ENCODE measurements around the gene NLRP9. TPM values are rescaled to one million over a fixed set of nuclear protein-coding genes. Genes with fewer than 3 reads are reported as not detected.

The NLRP9 gene
- total RNA-seq, 1 donor from 2014 or later: not detected

DNA sequence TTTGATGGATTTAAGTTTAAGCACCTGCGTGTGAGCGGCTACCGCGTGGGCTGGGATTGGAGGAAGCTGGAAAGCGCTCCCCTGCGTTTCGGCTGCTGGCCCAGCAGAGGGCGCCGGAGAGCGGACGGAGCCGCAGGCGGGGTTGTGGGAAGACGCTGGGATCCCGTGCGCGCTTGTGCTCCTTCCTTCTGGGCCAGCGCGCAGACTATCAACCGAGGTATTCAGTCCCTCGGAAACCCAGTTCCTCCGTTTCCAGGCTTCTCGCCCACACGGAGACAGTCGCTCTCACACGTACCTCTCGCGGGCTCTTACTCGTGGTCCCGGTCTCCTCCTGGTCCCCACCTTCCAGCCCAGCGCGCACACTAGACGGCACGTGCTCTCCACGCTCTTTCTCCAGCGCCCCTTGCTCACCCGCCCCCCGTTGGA, 34.4 kb downstream of the NLRP9 start:
- peak; percentile 11 for ATAC-seq

DNA sequence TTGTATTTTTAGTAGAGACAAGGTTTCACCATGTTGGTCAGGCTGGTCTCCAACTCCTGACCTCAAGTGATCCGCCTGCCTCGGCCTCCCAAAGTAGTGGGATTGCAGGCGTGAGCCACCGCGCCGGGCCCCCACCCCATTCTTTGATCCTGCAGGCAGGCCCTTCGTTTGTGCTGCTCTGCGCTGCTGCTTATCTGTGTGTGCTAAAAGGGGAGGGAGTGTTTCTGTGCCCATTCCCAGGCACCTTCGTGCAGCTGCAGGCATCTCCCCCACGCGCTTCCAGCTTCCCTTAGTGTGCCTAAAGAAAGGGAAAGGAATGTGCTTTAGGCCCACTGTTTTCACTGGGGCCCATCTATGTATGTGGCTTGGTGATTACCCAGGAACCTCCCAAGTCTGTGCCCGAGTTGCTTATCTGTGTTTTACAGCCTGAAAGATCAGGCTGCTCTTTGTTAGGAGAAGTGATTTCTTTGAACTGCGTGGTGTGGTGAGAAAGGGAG, 36.0 kb downstream of the NLRP9 start:
- no peak for ATAC-seq

DNA sequence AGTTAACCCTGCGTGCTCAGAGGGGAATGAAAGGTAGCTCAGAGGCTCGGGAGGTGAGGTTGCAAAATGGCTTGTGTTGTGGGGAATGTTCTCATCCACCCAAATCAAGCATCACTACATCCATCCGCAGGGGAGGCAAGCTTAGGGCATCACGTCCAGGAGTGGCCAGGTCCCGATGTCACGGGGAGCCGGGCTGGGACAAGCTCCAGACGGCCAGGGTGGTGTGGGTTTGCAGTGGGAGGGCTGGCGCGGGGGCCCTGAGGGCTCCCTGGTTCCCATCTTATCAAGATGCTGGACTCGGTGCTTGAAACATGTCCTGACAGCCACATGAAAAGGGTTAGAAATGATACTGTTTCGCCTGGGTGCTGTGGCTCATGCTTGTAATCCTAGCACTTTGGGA, 37.4 kb downstream of the NLRP9 start:
- ATAC-seq: no peak

DNA sequence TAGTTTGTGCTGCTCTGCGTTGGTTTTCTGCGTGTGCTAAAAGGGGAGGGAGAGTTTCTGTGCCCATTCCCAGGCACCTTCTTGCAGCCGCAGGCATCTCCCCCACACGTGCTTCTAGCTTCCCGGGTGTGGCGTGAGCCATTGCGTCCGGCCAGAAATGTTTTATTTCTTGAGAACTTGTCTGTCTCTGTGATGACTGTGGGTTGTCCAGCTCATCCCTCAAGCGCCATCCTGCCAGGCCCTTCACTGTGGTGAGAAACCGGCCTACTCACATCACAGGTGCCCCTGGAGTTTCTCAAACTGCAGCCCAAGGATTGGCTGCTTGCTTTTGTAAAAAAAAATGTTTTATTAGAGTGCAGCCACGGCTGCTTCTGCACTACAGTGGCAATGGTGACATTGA, 39.0 kb downstream of the NLRP9 start:
- ATAC-seq: no peak

DNA sequence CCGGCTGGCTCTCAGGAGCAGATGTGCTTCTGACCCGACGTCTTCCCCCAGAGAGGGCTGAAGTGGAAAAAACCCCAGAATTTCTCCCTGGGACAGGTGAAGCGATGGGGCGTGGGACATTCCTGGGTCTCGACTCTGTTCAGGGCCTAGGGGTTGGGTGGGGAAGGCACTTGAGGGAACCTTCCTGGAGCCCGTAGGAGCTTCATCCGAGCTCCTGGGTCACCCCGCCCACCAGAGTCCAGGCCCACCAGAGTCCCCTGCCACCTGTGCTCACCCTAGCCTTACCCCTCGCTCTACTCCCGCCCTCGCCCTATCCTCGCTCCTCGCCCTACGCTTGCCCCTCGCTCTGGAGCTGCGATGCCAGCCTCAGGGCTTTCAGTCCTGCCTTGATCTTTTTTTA, 39.9 kb downstream of the NLRP9 start:
- ATAC-seq: no peak

DNA sequence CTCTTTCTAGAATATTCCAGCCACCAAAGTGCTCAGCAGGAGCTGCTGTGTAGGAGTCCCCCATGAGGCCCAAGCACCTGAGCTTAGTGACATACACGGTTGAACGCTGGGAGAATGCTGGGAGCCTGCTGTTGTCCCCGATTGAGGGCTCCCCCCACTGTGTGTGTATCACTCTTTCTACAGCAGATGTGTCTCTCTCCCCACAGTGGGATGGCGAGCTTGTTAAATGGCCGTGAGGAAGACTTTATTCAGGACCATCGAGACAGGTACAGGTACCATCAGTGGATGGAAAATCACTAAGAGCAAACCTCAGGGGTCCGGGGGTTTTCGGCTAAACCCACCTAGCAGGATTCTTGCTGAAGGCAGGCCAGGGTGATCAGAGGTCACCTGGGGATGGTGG, 40.5 kb downstream of the NLRP9 start:
- ATAC-seq: no peak

DNA sequence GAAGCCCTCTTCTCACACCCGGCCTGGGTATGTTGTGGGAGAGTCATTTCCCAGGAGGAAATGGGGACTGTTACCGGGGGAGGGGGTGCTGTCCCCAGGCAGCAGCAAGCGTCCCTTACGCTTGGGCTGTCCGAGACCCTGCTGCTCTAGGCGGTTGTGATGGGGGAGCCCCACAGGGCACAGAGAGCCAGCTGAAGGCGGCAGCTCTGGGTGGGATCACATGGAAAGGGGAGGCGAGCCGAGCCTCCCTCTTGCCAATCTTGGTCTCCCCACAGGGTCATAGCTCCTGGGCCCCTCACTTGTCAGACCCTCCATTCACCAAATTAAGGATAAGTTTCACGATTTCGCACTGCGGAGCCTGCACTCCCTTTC, 41.1 kb downstream of the NLRP9 start:
- no peak for ATAC-seq

DNA sequence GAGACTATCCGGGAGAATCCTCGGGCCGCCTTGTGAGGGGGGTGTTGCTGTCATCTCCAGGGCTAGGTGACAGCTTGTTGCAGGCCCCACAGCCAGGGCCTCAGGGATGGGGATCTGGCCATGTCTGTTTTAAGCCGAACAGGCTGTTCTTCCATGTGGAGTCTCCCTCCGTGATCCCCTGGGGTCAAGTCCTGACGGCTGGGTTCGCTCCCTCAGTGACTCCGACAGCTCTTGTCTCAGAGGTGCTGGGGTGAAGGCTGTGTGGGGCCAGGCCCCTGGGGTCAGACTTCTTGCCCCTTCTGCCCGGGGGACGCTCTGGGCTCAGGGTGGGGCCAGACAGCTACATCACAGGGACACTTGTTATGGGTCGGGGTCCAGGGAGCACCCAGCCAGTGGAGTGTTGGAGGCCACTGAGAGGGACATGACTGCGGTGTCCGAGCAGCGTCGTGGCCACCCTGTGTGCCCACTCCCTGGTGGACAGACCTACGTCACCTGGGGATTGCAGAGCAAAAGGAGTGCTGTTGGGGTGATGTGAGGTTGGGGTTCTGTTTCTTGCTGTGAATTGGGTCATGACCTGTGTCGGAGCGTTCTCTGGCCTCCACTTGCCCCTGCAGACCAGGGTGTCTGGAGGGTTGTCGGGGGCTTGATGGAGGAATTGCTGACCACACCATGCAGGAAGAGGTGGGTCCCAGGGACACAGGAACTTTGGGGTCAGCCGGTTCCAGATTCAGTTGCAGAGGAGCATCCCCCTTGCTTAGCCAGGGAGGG, 41.7 kb downstream of the NLRP9 start:
- no peak for ATAC-seq

DNA sequence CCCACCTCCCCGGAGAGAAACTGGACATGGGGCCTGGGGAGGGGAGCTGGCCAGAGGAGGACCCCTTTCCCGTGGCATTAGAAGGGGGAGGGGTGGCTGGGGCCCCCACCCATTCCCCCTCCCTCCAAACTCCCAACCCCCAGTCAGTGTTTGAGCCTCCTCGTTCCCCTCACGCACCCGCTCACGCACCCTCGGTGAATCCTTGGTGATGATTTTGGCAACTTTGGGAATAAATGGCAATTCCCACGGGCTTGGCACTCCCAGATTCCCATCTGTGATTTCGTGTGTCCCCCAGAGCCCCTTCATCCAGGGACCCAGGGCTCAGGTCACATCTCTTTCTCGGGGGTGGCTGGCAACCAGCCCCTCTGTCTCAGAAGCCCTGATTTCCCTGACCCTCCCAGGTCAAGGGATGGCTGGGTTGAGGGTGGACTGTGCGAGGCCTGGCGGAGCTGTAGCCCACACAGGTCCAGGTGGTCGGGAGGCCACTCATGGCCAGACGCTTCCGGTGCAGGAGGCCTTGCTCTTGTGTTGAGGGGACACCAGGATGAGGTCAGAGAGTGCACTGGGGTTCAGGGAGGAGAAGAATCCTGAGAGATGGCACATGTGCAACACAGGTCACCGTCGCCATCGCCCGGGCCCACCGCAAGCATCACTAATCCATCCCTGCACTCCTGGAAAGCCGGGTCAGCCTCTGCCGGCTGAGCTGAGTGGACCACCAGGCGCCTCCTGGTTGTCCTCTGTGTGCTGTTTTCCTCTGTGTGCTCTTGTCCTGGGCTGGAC, 42.5 kb downstream of the NLRP9 start:
- no peak for ATAC-seq

DNA sequence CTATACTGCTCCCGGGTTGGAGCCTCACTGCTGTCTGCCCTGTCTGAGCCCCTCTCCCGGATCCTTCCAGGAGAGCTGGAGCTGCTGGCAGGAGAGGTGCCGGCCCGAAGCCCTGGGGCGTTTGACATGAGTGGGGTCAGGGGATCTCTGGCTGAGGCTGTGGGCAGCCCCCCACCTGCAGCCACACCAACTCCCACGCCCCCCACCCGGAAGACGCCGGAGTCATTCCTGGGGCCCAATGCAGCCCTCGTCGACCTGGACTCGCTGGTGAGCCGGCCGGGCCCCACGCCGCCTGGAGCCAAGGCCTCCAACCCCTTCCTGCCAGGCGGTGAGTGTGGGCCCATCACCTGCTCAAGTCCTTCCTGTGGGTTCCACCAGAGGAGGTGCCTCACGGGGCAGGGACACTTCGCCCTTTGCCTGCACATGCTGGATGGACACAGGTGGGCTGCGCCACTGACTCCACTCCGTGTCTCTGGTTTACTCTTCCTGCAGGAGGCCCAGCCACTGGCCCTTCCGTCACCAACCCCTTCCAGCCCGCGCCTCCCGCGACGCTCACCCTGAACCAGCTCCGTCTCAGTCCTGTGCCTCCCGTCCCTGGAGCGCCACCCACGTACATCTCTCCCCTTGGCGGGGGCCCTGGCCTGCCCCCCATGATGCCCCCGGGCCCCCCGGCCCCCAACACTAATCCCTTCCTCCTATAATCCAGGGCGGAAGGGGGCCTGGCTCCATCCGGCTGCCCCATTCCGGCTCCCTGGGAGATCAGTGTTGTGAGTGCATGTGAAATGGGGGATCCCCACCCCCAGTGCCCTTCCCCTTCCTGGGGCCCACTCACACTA, 43.3 kb downstream of the NLRP9 start:
- no peak for ATAC-seq

DNA sequence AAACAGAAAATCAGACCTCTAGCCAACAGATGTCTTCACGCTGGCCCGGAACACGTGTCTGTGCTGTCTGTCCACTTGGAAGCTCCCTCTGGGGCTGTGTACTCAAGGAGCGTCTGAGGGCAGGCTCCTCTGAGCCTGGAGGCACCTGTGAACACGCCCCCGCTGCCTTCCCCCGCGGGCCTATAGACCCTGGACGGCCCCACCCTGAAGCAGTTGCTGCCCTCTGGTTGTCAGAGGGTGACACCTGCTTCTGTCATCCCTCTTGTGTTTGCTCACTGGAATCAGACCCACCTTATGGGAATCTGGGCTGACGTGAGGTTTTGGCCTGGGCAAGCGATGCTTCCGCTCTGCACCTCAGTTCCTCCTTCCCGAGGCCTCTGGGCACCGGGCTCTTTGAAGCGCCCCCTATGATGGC, 44.0 kb downstream of the NLRP9 start:
- ATAC-seq: no peak

DNA sequence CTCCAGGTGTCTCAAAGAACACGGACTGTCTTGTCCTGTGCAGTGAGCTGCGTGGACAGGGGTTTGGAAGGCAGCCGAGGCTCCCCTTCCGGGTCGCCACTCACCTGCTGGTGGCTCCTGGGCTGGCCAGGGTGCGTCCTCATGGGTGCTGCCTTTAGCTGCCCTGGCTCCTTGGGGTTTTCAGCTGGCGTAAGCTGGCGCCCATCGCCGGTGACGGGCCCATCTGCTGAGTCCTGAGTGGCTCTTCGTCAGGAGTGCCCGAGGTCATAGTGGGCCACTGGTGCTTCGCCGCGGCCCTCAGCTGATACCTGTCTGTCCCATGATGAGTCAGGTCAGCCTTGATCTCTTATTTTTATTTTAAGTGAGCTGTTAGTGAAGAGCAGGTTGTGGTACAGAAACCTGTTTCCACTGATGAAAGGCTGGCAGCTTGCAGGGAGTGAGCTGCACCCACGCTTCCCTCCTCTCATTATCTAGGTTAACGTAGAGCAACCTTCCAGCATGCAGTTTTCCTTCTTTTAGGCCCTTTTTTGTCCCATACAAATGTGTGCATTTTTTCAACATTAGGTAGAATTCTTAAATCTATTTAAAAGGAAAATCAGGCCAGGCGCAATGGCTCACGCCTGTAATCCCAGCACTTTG, 44.7 kb downstream of the NLRP9 start:
- no peak for ATAC-seq

DNA sequence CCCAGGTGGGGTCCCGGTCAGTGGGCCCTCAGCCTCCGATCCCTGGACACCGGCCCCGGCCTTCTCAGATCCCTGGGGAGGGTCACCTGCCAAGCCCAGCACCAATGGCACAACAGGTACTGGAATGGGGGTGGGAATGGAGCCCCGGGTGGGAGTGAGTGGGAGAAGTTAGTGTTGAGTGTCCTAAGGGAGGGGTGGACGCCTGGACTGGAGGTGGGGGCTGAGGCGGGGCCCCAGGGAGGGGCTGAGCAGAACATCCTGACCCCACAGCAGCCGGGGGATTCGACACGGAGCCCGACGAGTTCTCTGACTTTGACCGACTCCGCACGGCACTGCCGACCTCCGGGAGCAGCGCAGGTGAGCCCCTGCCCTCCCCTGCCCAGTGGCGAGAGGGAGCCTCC, 45.5 kb downstream of the NLRP9 start:
- ATAC-seq: no peak

DNA sequence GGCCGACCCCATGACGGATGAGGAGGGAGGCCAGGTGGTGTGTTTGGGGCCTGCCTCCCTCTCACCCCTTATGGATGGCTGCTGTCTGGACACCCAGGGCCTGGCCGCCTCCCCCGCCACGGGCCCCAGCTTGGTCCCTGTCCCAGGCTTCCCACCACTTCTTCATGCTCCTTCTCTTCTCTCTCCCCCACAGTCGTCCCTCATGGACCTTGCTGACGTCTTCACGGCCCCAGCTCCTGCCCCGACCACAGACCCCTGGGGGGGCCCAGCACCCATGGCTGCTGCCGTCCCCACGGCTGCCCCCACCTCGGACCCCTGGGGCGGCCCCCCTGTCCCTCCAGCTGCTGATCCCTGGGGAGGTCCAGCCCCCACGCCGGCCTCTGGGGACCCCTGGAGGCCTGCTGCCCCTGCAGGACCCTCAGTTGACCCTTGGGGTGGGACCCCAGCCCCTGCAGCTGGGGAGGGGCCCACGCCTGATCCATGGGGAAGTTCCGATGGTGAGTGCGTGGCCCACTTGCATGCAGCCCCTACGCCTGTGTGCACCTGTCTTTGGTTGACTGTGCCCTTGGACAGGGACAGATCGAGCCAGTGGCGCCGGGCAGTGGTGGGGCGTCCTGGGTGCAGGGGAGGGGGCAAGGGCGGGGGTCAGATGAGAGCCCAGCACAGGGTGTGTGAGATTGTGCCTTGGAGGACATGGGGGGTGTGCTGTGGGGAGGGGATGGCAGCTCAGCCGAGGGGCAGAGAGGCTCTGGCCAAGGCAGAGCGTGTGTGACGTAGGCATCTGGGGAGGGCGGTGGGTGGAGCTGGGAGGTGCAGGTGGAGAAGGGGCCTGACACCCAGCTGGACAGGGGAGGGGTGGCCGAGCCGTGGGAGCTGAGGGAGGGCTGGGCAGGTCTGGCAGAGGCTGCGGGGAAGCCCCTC, 46.4 kb downstream of the NLRP9 start:
- no peak for ATAC-seq

DNA sequence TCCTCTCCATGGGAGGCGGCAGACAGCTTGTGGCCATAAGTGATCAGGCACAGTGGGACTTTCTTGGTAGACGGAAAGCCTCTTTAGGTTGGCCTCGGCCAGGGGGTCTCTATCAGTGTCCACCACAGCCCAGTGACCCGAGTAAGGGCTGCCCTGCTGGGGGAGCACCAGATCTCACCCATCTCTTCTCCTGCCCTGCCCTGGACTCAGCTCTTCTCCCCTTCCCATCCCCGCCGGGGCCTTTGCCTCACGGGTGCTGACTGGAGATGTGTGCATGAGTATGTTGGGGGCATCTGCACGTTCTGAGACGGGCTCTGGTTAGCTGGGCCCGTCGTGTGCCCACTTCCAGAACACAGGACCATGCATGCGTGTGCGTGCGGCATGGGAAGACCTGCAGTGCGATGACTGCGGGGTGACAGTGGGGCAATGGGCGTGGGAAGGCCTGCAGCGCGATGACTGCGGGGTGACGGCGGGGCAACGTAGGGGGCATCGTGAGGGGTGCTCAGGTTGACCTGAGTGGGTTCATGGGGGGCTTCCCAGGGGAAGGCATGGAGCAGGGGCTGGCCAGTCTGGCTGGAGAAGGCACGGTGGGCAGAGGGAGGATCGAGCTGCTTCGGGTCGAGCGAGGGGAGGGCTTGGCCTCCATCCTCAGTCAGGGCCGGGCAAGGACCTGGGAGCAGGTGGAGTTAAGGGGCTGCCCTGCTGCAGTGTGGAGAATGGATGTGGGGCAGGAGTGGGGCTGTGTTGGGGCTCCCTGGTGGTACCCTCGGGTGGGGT, 47.2 kb downstream of the NLRP9 start:
- no peak for ATAC-seq

DNA sequence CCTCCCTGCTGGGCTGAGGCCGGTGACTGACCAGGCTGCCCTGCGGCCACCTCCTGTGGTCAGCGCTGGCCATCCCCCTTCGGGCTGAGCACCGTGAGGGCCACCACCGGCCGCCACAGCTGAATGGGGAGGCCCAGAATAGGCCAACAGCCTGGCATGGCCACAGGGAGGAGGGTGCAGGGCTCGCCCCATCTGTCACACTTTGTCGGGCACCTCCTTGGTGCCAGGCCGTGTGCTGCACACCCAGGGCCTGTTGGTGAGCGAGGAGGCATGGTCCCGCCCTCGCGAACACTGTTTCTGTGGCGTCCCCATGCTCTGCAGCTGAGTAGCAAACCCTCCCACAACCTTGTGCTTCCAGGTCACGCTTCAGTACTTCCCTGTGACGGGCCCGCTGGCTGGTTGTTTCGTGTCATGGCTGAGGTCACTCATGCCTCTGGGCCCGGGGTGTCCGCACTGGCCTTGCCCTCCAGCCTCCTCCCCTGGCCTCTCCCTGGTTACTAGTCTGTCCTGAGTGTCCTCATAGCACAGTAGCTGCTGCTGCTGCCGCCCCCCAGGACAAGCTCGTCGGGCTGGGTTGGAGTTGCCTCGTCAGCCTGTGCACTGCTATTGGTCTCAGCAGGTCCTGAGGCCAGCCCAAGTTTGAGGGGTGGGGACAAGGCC, 48.0 kb downstream of the NLRP9 start:
- no peak for ATAC-seq

DNA sequence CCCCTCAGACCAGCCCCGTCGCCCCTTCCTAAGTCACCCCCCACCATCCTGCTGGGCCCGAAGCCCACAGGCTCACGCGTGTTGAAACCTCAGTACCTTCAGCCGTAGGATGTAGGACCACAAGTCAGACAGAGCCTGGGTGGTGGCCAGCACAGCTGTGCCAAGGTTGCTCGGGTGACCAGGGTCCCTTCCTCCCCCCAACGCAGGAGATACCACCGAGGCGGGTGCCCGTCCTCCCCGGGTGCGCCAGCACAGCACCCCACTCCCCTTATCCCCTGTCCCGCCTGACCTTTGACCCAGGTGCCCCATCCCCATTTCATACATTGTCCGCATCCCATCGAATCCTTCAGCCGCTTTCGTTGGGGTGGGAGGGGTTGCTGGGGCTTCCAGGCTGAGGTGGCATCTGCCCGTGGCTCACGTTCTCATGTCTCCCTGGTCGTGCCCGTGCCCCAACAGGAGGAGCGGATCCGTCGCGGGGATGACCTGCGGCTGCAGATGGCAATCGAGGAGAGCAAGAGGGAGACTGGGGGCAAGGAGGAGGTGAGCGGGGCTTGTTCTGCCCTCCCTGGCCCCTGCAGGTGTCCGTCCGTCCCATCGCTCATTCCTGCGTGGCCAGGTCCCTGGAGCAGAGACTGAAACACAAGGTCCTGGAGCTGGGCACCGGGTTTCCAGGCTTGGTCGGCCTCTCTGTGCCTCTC, 48.6 kb downstream of the NLRP9 start:
- no peak for ATAC-seq

DNA sequence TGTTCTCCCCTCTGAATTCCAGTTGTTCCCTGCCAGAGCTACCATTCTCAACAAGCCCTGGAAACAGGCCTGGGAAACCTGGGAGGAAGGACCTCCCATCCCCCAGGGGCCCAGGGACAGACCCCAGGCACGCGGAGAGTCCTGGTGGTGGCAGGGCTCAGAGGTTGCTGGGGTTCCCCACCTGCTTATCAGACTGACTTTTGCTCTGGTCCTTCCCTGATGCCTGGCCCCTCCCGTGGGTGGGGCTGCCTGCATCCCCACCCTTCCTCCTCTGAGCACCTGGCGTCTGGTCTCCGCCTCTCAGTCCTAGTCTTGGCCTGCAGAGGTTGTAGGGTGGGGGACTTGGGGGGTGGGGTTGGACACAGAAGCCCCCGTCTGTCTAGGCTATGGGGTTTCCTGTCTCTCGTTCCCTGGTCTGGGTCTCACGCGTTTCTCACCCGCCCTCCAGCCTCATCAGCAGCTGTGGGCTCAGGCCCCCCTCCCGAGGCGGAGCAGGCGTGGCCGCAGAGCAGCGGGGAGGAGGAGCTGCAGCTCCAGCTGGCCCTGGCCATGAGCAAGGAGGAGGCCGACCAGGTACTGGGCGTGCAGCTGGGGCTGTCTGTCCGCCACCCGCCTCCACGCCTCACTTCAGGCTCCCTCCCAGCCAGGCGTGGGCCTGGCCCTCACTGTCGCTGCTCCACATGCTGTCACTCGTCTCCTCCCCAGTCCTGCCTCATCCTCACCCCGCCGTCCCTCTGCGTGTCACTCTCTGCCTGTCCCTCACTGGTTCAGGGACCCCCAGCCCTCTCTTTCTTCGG, 49.6 kb downstream of the NLRP9 start:
- ATAC-seq: peak; percentile 49

Measured in esophagus mucosa (tissue), 1 donor.